Hepatocyte (in vitro differentiated cells): ENCODE results near the gene BCAS1.

Experiments used
- EZH2 ChIP-seq: fragments of 200-600 bp; sonication (generic); IDR thresholded peaks from 2 replicates; pipeline ENCODE4 v1.6.1; 2016; ENCODE audit warnings: antibody characterized with exemption, mild to moderate bottlenecking, borderline replicate concordance
- EZH2phosphoT487 ChIP-seq: fragments of 200-600 bp; sonication (generic); IDR thresholded peaks from one replicate; pipeline ENCODE4 v1.6.1; 2018; ENCODE audit warnings: antibody characterized with exemption, mild to moderate bottlenecking, low read depth, moderate library complexity; ENCODE audit not compliant: unreplicated experiment, severe bottlenecking
- TF ChIP-seq, protein P1 (sequence below): fragments of 200-600 bp; sonication (generic); IDR thresholded peaks from 2 replicates; pipeline ENCODE4 v1.5.1; 2016; ENCODE audit warnings: antibody characterized with exemption, mild to moderate bottlenecking; ENCODE audit not compliant: poor library complexity

DNA sequence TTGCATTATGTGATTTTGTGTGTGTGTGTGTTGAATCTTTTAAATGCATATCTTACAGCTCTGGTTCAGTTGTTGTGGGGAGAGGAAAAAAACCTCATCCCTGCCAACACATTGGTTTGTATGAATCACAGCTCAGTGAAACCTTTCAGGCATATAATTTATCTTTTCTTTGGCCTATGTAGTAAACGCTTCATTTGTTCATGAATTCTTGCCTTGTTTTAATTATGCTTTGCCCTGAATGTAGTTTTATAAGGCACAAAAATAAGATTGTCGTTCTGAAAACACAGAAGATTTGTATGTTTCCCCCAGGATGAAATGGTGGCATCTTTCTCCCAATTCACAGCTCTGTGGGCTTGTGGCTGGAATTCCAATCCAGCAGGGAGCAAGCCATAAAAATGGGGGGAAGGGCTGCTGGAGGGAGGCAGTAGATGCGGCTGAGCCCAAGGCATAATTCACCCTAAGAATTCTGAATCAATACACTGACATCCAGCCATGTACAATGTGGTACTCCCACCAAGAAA, 45.1 kb downstream of the BCAS1 start:
- TF ChIP-seq, protein P1, sequence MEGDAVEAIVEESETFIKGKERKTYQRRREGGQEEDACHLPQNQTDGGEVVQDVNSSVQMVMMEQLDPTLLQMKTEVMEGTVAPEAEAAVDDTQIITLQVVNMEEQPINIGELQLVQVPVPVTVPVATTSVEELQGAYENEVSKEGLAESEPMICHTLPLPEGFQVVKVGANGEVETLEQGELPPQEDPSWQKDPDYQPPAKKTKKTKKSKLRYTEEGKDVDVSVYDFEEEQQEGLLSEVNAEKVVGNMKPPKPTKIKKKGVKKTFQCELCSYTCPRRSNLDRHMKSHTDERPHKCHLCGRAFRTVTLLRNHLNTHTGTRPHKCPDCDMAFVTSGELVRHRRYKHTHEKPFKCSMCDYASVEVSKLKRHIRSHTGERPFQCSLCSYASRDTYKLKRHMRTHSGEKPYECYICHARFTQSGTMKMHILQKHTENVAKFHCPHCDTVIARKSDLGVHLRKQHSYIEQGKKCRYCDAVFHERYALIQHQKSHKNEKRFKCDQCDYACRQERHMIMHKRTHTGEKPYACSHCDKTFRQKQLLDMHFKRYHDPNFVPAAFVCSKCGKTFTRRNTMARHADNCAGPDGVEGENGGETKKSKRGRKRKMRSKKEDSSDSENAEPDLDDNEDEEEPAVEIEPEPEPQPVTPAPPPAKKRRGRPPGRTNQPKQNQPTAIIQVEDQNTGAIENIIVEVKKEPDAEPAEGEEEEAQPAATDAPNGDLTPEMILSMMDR: no peak
- TF ChIP-seq EZH2 (no peak), EZH2phosphoT487 (no peak)
